ENCODE results near the gene IL10RB. TPM values are rescaled to one million over a fixed set of nuclear protein-coding genes. Genes with fewer than 3 reads are reported as not detected.

IL10RB gene
- total RNA-seq, 2 donors from 2014 or later = 36.4 to 44.0 TPM

- Mint-ChIP-seq H3K36me3 (ENCODE audit: insufficient read depth in 2 of 2) (peaks cover 25 to 41% of the 10 kb centered on the region in 2 donors), H3K27ac (no peak overlapping the region), H3K4me3 (no peak overlapping the region), H3K4me1 (ENCODE audit: low read depth) (no peaks in the 10 kb centered on the region), H3K27me3 (ENCODE audit: low read depth) (no peaks in the 10 kb centered on the region), H3K9me3 (peaks cover 3 to 4% of the 10 kb centered on the region in 2 donors)
- DNase-seq = no peak
- no peak for ATAC-seq (replicated peaks in 1 of 2)
Observed at GRCh38 chr21:33281096-33281652, 15.0 kb downstream of the IL10RB start.

DNA sequence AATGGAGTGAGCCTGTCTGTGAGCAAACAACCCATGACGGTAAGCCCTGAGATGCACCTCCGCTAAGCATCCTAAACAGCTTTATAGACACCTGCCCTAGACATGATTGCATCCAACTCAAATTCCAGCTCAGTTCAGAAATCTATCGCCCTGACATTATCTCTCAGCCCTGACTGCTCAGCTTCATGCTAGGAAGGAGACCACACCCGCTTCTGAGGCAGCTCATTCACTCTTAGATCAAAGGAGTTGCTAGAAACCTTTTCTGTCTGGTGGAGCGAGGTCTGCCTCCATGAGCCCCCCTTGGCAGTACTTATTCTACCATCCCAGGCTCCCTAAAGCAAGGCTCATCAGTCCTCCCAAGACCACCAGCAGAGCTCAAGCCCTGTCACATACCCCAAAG, 17.0 kb downstream of the IL10RB start:
- no peak for ATAC-seq (replicated peaks in 1 of 2)
- peaks cover 3 to 4% of the 10 kb centered on the region in 2 donors for H3K9me3 Mint-ChIP-seq
- H3K27ac Mint-ChIP-seq = no peak overlapping the region
- H3K27me3 Mint-ChIP-seq (ENCODE audit: low read depth) = no peaks in the 10 kb centered on the region
- H3K4me1 Mint-ChIP-seq (ENCODE audit: low read depth) = no peaks in the 10 kb centered on the region
- DNase-seq = no peak
- H3K36me3 Mint-ChIP-seq (ENCODE audit: insufficient read depth in 2 of 2) = peaks cover 23 to 32% of the 10 kb centered on the region in 2 donors
- H3K4me3 Mint-ChIP-seq = no peak overlapping the region

- H3K27ac Mint-ChIP-seq = peak overlapping the region; percentile 75
- H3K4me3 Mint-ChIP-seq = no peak overlapping the region
- no peaks in the 10 kb centered on the region for H3K9me3 Mint-ChIP-seq
- ATAC-seq (replicated peaks in 1 of 2) = no peak
- DNase-seq = no peak
- peaks cover 8 to 20% of the 10 kb centered on the region in 2 donors for H3K36me3 Mint-ChIP-seq (ENCODE audit: insufficient read depth in 2 of 2)
- no peaks in the 10 kb centered on the region for H3K4me1 Mint-ChIP-seq (ENCODE audit: low read depth)
- no peaks in the 10 kb centered on the region for H3K27me3 Mint-ChIP-seq (ENCODE audit: low read depth)
Observed at GRCh38 chr21:33286076-33286475, 19.9 kb downstream of the IL10RB start.

DNA sequence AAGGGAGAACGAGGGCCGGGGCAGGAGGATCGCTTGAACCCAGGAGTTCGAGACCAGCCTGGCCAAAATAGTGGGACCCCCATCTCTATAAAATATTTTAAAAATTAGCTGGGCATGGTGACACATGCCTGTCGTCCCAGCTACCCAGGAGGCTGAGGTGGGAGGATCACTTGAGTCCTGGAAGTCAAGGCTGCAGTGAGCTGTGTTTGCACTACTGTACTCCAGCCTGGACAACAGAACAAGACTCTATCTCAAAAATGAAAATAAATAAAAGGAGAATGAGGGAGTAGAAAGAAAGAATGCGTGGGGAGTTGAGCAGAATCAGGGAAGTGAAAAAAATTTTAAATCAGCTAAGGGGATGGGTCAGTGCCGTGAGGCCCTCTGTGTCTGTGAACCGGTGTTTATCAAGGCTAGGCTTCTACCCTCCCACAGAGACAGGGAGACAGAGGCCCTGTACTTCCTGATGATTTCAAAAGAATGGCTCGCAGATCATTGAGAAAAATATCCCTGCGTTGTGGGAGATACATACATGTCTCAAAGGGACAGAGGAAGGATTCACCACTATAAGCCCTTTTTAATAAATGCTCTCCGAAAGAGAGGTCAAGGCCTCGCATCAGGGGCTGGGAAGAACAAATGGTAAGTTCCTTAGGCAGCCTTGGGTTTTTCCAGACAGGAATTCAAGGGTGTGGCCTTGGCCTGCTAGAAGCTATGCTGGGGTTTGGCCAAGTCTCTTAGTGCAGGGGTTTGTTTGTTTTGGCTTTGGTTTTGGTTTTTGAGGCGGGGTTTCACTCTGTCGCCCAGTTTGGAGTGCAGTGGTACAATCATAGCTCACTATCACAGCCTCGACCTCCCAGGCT, 20.7 kb downstream of the IL10RB start:
- peak overlapping the region; percentile 75 for H3K27ac Mint-ChIP-seq
- no peak for DNase-seq
- no peak for ATAC-seq (replicated peaks in 1 of 2)
- no peaks in the 10 kb centered on the region for H3K4me1 Mint-ChIP-seq (ENCODE audit: low read depth)
- H3K4me3 Mint-ChIP-seq = no peak overlapping the region
- no peaks in the 10 kb centered on the region for H3K9me3 Mint-ChIP-seq
- peaks cover 8 to 20% of the 10 kb centered on the region in 2 donors for H3K36me3 Mint-ChIP-seq (ENCODE audit: insufficient read depth in 2 of 2)
- H3K27me3 Mint-ChIP-seq (ENCODE audit: low read depth) = no peaks in the 10 kb centered on the region

- DNase-seq (no peak), ATAC-seq (replicated peaks in 1 of 2) (no peak)
- Mint-ChIP-seq H3K27ac (no peak overlapping the region), H3K36me3 (ENCODE audit: insufficient read depth in 2 of 2) (peaks cover 2 to 10% of the 10 kb centered on the region in 2 donors), H3K4me1 (ENCODE audit: low read depth) (peaks cover 20% of the 10 kb centered on the region), H3K4me3 (no peak overlapping the region), H3K27me3 (ENCODE audit: low read depth) (no peaks in the 10 kb centered on the region), H3K9me3 (no peaks in the 10 kb centered on the region)
Observed at GRCh38 chr21:33289199-33289819, 23.1 kb downstream of the IL10RB start.

GRCh38 chr21:33290441-33290840, 24.3 kb downstream of the IL10RB start:
- no peaks in the 10 kb centered on the region for H3K9me3 Mint-ChIP-seq
- H3K4me1 Mint-ChIP-seq (ENCODE audit: low read depth) = peaks cover 20% of the 10 kb centered on the region
- DNase-seq = no peak
- H3K4me3 Mint-ChIP-seq = no peak overlapping the region
- ATAC-seq (replicated peaks in 1 of 2) = no peak
- H3K27ac Mint-ChIP-seq = no peak overlapping the region
- H3K36me3 Mint-ChIP-seq (ENCODE audit: insufficient read depth in 2 of 2) = peaks cover 2 to 8% of the 10 kb centered on the region in 2 donors
- no peaks in the 10 kb centered on the region for H3K27me3 Mint-ChIP-seq (ENCODE audit: low read depth)

DNA sequence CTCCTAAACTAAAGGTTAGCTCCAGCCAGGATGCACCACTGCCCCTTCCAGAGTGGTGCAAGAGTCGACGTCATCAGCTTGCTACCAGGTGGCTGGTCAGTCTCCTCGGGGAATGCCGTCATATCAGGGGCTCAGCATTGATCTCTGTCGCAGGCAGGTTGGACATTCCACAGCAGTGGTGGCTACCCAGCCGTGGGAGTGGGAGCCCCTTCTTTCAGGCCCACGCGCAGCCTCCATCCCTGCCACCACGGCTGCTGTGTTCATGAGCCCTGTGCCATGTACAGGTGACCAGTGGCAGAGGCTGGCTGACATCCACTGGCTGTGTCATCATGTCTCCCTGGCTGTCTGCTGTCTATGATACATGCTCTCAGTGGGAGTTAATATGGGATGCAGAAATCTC, 25.5 kb downstream of the IL10RB start:
- Mint-ChIP-seq H3K27ac (no peak overlapping the region), H3K27me3 (ENCODE audit: low read depth) (no peaks in the 10 kb centered on the region), H3K4me3 (no peak overlapping the region), H3K4me1 (ENCODE audit: low read depth) (peaks cover 20% of the 10 kb centered on the region), H3K36me3 (ENCODE audit: insufficient read depth in 2 of 2) (peaks cover 2 to 4% of the 10 kb centered on the region in 2 donors), H3K9me3 (no peaks in the 10 kb centered on the region)
- no peak for DNase-seq
- ATAC-seq (replicated peaks in 1 of 2) = no peak

GRCh38 chr21:33292724-33293123, 26.6 kb downstream of the IL10RB start:
- ATAC-seq (replicated peaks in 1 of 2) = no peak
- H3K4me1 Mint-ChIP-seq (ENCODE audit: low read depth) = peaks cover 25% of the 10 kb centered on the region
- no peak overlapping the region for H3K4me3 Mint-ChIP-seq
- peaks cover 2 to 4% of the 10 kb centered on the region in 2 donors for H3K36me3 Mint-ChIP-seq (ENCODE audit: insufficient read depth in 2 of 2)
- no peaks in the 10 kb centered on the region for H3K9me3 Mint-ChIP-seq
- no peaks in the 10 kb centered on the region for H3K27me3 Mint-ChIP-seq (ENCODE audit: low read depth)
- DNase-seq = no peak
- no peak overlapping the region for H3K27ac Mint-ChIP-seq

DNA sequence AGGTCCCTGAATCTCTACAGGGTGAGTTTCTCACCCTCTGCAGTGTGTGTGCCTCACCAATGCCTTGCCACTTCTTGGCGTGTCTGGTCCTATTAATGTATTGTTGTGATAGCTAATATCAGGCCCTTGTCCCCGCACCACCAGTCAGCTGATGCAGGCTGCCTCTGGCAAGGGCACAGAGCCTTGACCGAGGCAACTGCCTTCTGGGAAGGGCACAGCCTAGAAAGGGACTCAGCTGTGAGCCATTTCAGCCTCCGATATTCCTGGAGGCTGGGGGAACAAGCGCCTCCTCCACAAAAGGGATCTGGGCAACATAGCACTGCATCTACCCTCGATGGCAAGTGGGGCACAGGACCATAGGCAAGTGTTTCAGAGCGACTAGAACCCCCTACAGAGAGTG, 27.0 kb downstream of the IL10RB start:
- Mint-ChIP-seq H3K27me3 (ENCODE audit: low read depth) (no peaks in the 10 kb centered on the region), H3K4me3 (no peak overlapping the region), H3K36me3 (ENCODE audit: insufficient read depth in 2 of 2) (peaks cover 2 to 4% of the 10 kb centered on the region in 2 donors), H3K9me3 (no peaks in the 10 kb centered on the region), H3K27ac (no peak overlapping the region), H3K4me1 (ENCODE audit: low read depth) (peaks cover 29% of the 10 kb centered on the region)
- ATAC-seq (replicated peaks in 1 of 2) (no peak), DNase-seq (no peak)

GRCh38 chr21:33293811-33294216, 27.6 kb downstream of the IL10RB start:
- DNase-seq (no peak), ATAC-seq (replicated peaks in 1 of 2) (no peak)
- H3K27me3 Mint-ChIP-seq (ENCODE audit: low read depth) = no peaks in the 10 kb centered on the region
- no peak overlapping the region for H3K4me3 Mint-ChIP-seq
- peaks cover 35% of the 10 kb centered on the region for H3K4me1 Mint-ChIP-seq (ENCODE audit: low read depth)
- H3K36me3 Mint-ChIP-seq (ENCODE audit: insufficient read depth in 2 of 2) = peaks cover 2% of the 10 kb centered on the region in 2 donors
- H3K27ac Mint-ChIP-seq = no peak overlapping the region
- H3K9me3 Mint-ChIP-seq = no peaks in the 10 kb centered on the region

DNA sequence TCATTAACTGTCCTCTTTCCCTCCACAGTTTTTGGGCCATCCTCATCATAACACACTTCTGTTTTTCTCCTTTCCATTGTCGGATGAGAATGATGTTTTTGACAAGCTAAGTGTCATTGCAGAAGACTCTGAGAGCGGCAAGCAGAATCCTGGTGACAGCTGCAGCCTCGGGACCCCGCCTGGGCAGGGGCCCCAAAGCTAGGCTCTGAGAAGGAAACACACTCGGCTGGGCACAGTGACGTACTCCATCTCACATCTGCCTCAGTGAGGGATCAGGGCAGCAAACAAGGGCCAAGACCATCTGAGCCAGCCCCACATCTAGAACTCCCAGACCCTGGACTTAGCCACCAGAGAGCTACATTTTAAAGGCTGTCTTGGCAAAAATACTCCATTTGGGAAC, 30.0 kb downstream of the IL10RB start:
- peaks cover 2% of the 10 kb centered on the region in 2 donors for H3K36me3 Mint-ChIP-seq (ENCODE audit: insufficient read depth in 2 of 2)
- no peak overlapping the region for H3K27ac Mint-ChIP-seq
- H3K4me3 Mint-ChIP-seq = no peak overlapping the region
- H3K27me3 Mint-ChIP-seq (ENCODE audit: low read depth) = no peaks in the 10 kb centered on the region
- H3K9me3 Mint-ChIP-seq = no peaks in the 10 kb centered on the region
- ATAC-seq (replicated peaks in 1 of 2) = no peak
- DNase-seq = no peak
- H3K4me1 Mint-ChIP-seq (ENCODE audit: low read depth) = peaks cover 58% of the 10 kb centered on the region

- Mint-ChIP-seq H3K4me1 (ENCODE audit: low read depth) (peaks cover 46% of the 10 kb centered on the region), H3K36me3 (ENCODE audit: insufficient read depth in 2 of 2) (peaks cover 0 to 2% of the 10 kb centered on the region in 2 donors), H3K4me3 (peak overlapping the region; percentile 34 to 83), H3K27ac (peak overlapping the region; percentile 0), H3K27me3 (ENCODE audit: low read depth) (no peaks in the 10 kb centered on the region), H3K9me3 (no peaks in the 10 kb centered on the region)
- DNase-seq (peak; percentile 27 to 33), ATAC-seq (replicated peaks in 1 of 2) (peak; percentile 80 to 88)
Observed at GRCh38 chr21:33299181-33299752, 33.1 kb downstream of the IL10RB start.

All from activated T-cell treated with anti-CD3 and anti-CD28 coated beads, Interleukin-2, amount 50 U/mL, for 72 hours (primary cell).